Lower lobe of right lung (tissue), 2 donors: Measurements from ENCODE around the gene MS4A14. TPM values are rescaled to one million over a fixed set of nuclear protein-coding genes. Genes with fewer than 3 reads are reported as not detected.
A peak's percentile ranks its signal among the peaks of the same experiment; 100 is the strongest.

Experiments
- ATAC-seq, 2 donors: fragments of 200-7000 bp; cut with Tn5 transposase; one replicate each; pipeline ENCODE4 v1.9.1; 2020 to 2022; ENCODE audit warnings: mild to moderate bottlenecking in 2 of 2, moderate library complexity in 2 of 2
- DNase-seq: peaks from one replicate; pipeline ENCODE4 v3.0.0-alpha.2; 2020
- H3K27ac ChIP-seq: fragments of 200-600 bp; one replicate; pipeline ENCODE4 v1.8.0; 2022
- H3K27me3 ChIP-seq: fragments of 200-600 bp; one replicate; pipeline ENCODE4 v1.8.0; 2022; ENCODE audit warnings: low read depth
- H3K36me3 ChIP-seq: fragments of 200-600 bp; one replicate; pipeline ENCODE4 v1.8.0; 2022; ENCODE audit warnings: mild to moderate bottlenecking
- H3K4me1 ChIP-seq: fragments of 200-600 bp; one replicate; pipeline ENCODE4 v1.8.0; 2022
- H3K4me3 ChIP-seq: fragments of 200-600 bp; one replicate; pipeline ENCODE4 v1.8.0; 2022; ENCODE audit warnings: mild to moderate bottlenecking
- H3K9me3 ChIP-seq: fragments of 200-600 bp; one replicate; pipeline ENCODE4 v1.8.0; 2022
- CTCF ChIP-seq: fragments of 200-600 bp; IDR thresholded peaks from one replicate; pipeline ENCODE4 v1.8.0; 2022; ENCODE audit warnings: antibody characterized with exemption, mild to moderate bottlenecking
- intact Hi-C: fragments of 100-400 bp; cut with DNase I; formaldehyde crosslinking; loops from one replicate; pipeline ENCODE4 v1.11.0; 2022
- total RNA-seq: library from RNA; stranded (reverse); fragmentation: NEBNext Ultra II Directional; extraction: Animal tissue kit (Norgen Biotek cat#: 25700); gene quantifications from one replicate; pipeline ENCODE4 v1.2.1, GENCODE V29; 2021
- donor health status: DM: no; HTN: yes; CAD: no; lungs with severe emphysema.

MS4A14 gene
- total RNA-seq, 1 donor from 2014 or later: 19.4 TPM

- TF ChIP-seq CTCF: no peak
- intact Hi-C loops: no loop called here
- DNase-seq (no peak), ATAC-seq (peak; percentile 24 to 31)
- no peaks in the 10 kb centered on the region for H3K36me3 ChIP-seq
- no peak overlapping the region for H3K4me3 ChIP-seq
- peak overlapping the region; percentile 44 for H3K27ac ChIP-seq
- H3K4me1 ChIP-seq: peaks cover 17% of the 10 kb centered on the region
- H3K27me3 ChIP-seq: no peaks in the 10 kb centered on the region
- H3K9me3 ChIP-seq: no peaks in the 10 kb centered on the region
These were observed 5.8 kb upstream of the MS4A14 start for GRCh38 chr11:60390419-60390818.

- no peaks in the 10 kb centered on the region for H3K36me3 ChIP-seq
- H3K27ac ChIP-seq: no peak overlapping the region
- peaks cover 17% of the 10 kb centered on the region for H3K4me1 ChIP-seq
- ATAC-seq: no peak
- TF ChIP-seq CTCF: no peak
- H3K4me3 ChIP-seq: no peak overlapping the region
- no peak for DNase-seq
- intact Hi-C loops: no loop called here
- no peaks in the 10 kb centered on the region for H3K9me3 ChIP-seq
- H3K27me3 ChIP-seq: no peaks in the 10 kb centered on the region
These were observed 3.9 kb upstream of the MS4A14 start for GRCh38 chr11:60392361-60392760.

- Histone ChIP-seq H3K9me3 (no peaks in the 10 kb centered on the region), H3K36me3 (no peaks in the 10 kb centered on the region), H3K4me1 (peaks cover 17% of the 10 kb centered on the region), H3K27ac (no peak overlapping the region), H3K4me3 (no peak overlapping the region), H3K27me3 (no peaks in the 10 kb centered on the region)
- intact Hi-C loops: no loop called here
- no peak for DNase-seq
- no peak for ATAC-seq
- no peak for TF ChIP-seq CTCF
These were observed 3.2 kb upstream of the MS4A14 start for GRCh38 chr11:60393016-60393415.

- Histone ChIP-seq H3K4me1 (peaks cover 11% of the 10 kb centered on the region), H3K27me3 (no peaks in the 10 kb centered on the region), H3K36me3 (no peaks in the 10 kb centered on the region), H3K4me3 (no peak overlapping the region), H3K9me3 (no peaks in the 10 kb centered on the region), H3K27ac (peak overlapping the region; percentile 0)
- no peak for DNase-seq
- intact Hi-C loops: no loop called here
- TF ChIP-seq CTCF: no peak
- peak; percentile 29 to 48 for ATAC-seq
These were observed 1.4 kb upstream of the MS4A14 start for GRCh38 chr11:60394666-60395380.

GRCh38 chr11:60396799-60397198 is 540 bp downstream of the MS4A14 start:
- Histone ChIP-seq H3K36me3 (no peaks in the 10 kb centered on the region), H3K27me3 (no peaks in the 10 kb centered on the region), H3K27ac (peak overlapping the region; percentile 11), H3K4me1 (peaks cover 5% of the 10 kb centered on the region), H3K4me3 (no peak overlapping the region), H3K9me3 (no peaks in the 10 kb centered on the region)
- intact Hi-C loops: no loop called here
- TF ChIP-seq CTCF: no peak
- ATAC-seq (peak; percentile 64 to 69), DNase-seq (no peak)
